ENCODE measurements around the gene INA. TPM values are rescaled to one million over a fixed set of nuclear protein-coding genes. Genes with fewer than 3 reads are reported as not detected.

INA gene
- total RNA-seq, 1 experiment from 2014 or later = 14.0 TPM

- H3K56ac ChIP-seq (ENCODE audit: insufficient read length, low read depth, low read length) = no peak overlapping the region
- no peaks in the 10 kb centered on the region for H3K9me3 ChIP-seq (ENCODE audit: control insufficient read depth, low read depth, low read length)
- H3K4me1 ChIP-seq (ENCODE audit: insufficient read depth, low read length) = no peaks in the 10 kb centered on the region; the same call in 1 of the 2 replicates
- no peaks in the 10 kb centered on the region for H4K20me1 ChIP-seq (ENCODE audit: control insufficient read depth, insufficient read depth, insufficient read length)
- H3K23me2 ChIP-seq (ENCODE audit: insufficient read length, low read depth, low read length, poor library complexity, severe bottlenecking) = peaks cover 14% of the 10 kb centered on the region
- no peak overlapping the region for H3K4ac ChIP-seq (ENCODE audit: low read depth, low read length)
- no peak overlapping the region for H2BK5ac ChIP-seq (ENCODE audit: insufficient read length, low read length)
- DNase-seq = no peak
- no CpG with 5 or more reads among the region's 3 CpGs for WGBS (ENCODE audit: extremely low coverage, insufficient read length, low lambda C conversion rate)
- H4K91ac ChIP-seq (ENCODE audit: insufficient read length, low read depth, low read length) = no peak overlapping the region
- Mint-ChIP-seq H3K27ac (no peak overlapping the region), H3K27me3 (ENCODE audit: low read depth) (peaks cover 63% of the 10 kb centered on the region), H3K36me3 (ENCODE audit: insufficient read depth in 1 of 3, low read depth in 3 of 3) (no peaks in the 10 kb centered on the region), H3K9me3 (no peaks in the 10 kb centered on the region; a peak in 1 of 5 replicates), H3K4me3 (no peak overlapping the region), H3K4me1 (peaks cover 26 to 31% of the 10 kb centered on the region in 2 experiments)
- H3K27me3 ChIP-seq (ENCODE audit: insufficient read depth, low read length) = peaks cover 24% of the 10 kb centered on the region
- H3K9ac ChIP-seq (ENCODE audit: extremely low read depth, insufficient read length, low read length) = no peak overlapping the region
- H3T11ph ChIP-seq (ENCODE audit: low read length) = no peak overlapping the region
- no peak for TF ChIP-seq CTCF (conservative IDR thresholded peaks at IDR 0.05)
- H3K18ac ChIP-seq (ENCODE audit: insufficient read length, low read depth, low read length) = no peak overlapping the region
- H4K5ac ChIP-seq (ENCODE audit: insufficient read length, low read depth, low read length) = no peak overlapping the region
- no peak overlapping the region for H2AK5ac ChIP-seq (ENCODE audit: insufficient read length, low read length)
- H4K8ac ChIP-seq (replicated peaks; ENCODE audit: insufficient read length, low read depth, low read length) = no peak overlapping the region
- no peak overlapping the region for H2BK120ac ChIP-seq (ENCODE audit: low read depth, low read length, poor library complexity, severe bottlenecking)
- H3K79me2 ChIP-seq (ENCODE audit: insufficient read depth, low read length) = no peaks in the 10 kb centered on the region
- no peaks in the 10 kb centered on the region for H3K79me1 ChIP-seq (ENCODE audit: insufficient read depth, low read depth, low read length, poor library complexity, severe bottlenecking)
- H2AFZ ChIP-seq (ENCODE audit: low read length) = no peak overlapping the region
- H2BK20ac ChIP-seq (ENCODE audit: low read depth, low read length, poor library complexity, severe bottlenecking) = no peak overlapping the region
- no peak overlapping the region for H3K27ac ChIP-seq (ENCODE audit: insufficient read length, low read depth, low read length)
- H3K23ac ChIP-seq (ENCODE audit: insufficient read length, low read depth, low read length) = no peak overlapping the region
- no peak overlapping the region for H3K4me2 ChIP-seq (ENCODE audit: insufficient read depth, insufficient read length, low read length)
- no peak overlapping the region for H2BK15ac ChIP-seq (ENCODE audit: low read depth, low read length)
- H2BK12ac ChIP-seq (ENCODE audit: insufficient read length, low read depth, low read length) = no peak overlapping the region
- H3K14ac ChIP-seq (ENCODE audit: insufficient read depth, low read length) = no peak overlapping the region
These were observed 3.1 kb downstream of the INA start for GRCh38 chr10:103280031-103280430.
